Spleen (tissue), 7 donors: ENCODE data around the gene FAM107B.

Experiments used
- CTCF ChIP-seq, 11 experiments: fragments of 200-600 bp in 7 of 11; fragments of 450-650 bp in 4 of 11; sonication (generic) in 4 of 11; IDR thresholded peaks in 8 of 11; conservative IDR thresholded peaks in 3 of 11; 1 replicate in 7 of 11; 2 replicates in 4 of 11; pipeline versions ENCODE4 v1.4.0 to v1.8.0; 2016 to 2021; ENCODE audit warnings: antibody characterized with exemption in 11 of 11, inconsistent platforms in 4 of 11, mild to moderate bottlenecking in 1 of 11
- POLR2A ChIP-seq, 3 donors: fragments of 450-650 bp; IDR thresholded peaks; one replicate each; pipeline ENCODE4 v1.5.1; 2017; ENCODE audit warnings: antibody characterized with exemption in 3 of 3, mild to moderate bottlenecking in 1 of 3
- donor health status: DM: no; HTN: no; CAD: no; lungs with moderate emphysema.
- donor health status: DM: no; HTN: no; CAD: no.
- donor health status: DM: no; HTN: no; CAD: no.

DNA sequence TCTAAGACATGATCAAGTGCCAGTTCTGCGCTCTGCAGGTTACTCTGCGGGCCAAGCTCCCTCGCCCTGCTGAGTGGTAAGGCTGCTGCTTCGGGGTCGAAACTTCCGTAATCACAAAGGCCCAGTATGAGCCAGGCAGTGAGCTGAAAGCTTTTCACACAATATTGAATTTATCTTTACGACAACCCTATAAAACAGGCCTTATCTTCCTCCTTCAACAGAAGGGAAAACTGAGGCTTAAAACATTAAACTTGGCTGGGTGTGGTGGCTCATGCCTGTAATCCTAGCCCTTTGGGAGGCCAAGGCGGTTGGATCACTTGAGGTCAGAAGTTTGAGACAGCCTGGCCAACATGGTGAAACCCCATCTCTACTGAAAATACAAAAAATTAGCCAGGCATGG, 83.3 kb downstream of the FAM107B start:
- no peak for TF ChIP-seq CTCF (IDR thresholded peaks at IDR 0.05 in 8 of 11, conservative IDR thresholded peaks at IDR 0.05 in 3 of 11)
- no peak for TF ChIP-seq POLR2A (IDR thresholded peaks at IDR 0.05)
